DND-41 (cell line): ENCODE results near the gene LSM4.

Source experiments
- CTCF ChIP-seq: IDR thresholded peaks from 2 replicates; pipeline ENCODE4 v1.5.1; 2012; ENCODE audit warnings: borderline replicate concordance, low read length, moderate library complexity, mild to moderate bottlenecking; ENCODE audit not compliant: poor library complexity, severe bottlenecking; ENCODE audit errors: extremely low read depth
- EZH2 ChIP-seq: IDR thresholded peaks from 3 replicates; pipeline ENCODE4 v1.6.1; 2012; ENCODE audit warnings: borderline replicate concordance, low read depth, mild to moderate bottlenecking, moderate library complexity, low read length, inconsistent platforms; ENCODE audit not compliant: severe bottlenecking

- TF ChIP-seq CTCF (no peak), EZH2 (no peak)
Measured at GRCh38 chr19:18309525-18310064, 13.3 kb downstream of the LSM4 start.
